Erythroblast (primary cell): ENCODE data around the gene MED12L.

Source experiments
- GATA1 ChIP-seq: IDR thresholded peaks from 2 replicates; pipeline ENCODE4 v1.6.1; 2011; ENCODE audit warnings: low read depth, mild to moderate bottlenecking, control low read depth, low read length, moderate library complexity
- POLR2A ChIP-seq: IDR thresholded peaks from 2 replicates; pipeline ENCODE4 v1.6.1; 2011; ENCODE audit warnings: mild to moderate bottlenecking, low read length

- no peak for TF ChIP-seq POLR2A
- TF ChIP-seq GATA1: no peak
Measured at GRCh38 chr3:151303751-151304150, 218.3 kb downstream of the MED12L start.
